GM18507 (cell line): ENCODE measurements around the gene VPS4A.
"Not testable (repeated sequence)": the region's sequence is repeated elsewhere in the genome, so short reads cannot be mapped to it uniquely, and the experiment has no call there.

Experiments used
- DNase-seq: peaks from one replicate; pipeline ENCODE4 v3.0.0; 2011; ENCODE audit warnings: low read depth; ENCODE audit not compliant: insufficient read length; ENCODE audit errors: extremely low spot score
- FAIRE-seq: peaks from 2 replicates; lab custom pipeline; 2011; peaks lifted over from hg19 to GRCh38; lab: Jason Lieb, UNC

VPS4A gene

DNA sequence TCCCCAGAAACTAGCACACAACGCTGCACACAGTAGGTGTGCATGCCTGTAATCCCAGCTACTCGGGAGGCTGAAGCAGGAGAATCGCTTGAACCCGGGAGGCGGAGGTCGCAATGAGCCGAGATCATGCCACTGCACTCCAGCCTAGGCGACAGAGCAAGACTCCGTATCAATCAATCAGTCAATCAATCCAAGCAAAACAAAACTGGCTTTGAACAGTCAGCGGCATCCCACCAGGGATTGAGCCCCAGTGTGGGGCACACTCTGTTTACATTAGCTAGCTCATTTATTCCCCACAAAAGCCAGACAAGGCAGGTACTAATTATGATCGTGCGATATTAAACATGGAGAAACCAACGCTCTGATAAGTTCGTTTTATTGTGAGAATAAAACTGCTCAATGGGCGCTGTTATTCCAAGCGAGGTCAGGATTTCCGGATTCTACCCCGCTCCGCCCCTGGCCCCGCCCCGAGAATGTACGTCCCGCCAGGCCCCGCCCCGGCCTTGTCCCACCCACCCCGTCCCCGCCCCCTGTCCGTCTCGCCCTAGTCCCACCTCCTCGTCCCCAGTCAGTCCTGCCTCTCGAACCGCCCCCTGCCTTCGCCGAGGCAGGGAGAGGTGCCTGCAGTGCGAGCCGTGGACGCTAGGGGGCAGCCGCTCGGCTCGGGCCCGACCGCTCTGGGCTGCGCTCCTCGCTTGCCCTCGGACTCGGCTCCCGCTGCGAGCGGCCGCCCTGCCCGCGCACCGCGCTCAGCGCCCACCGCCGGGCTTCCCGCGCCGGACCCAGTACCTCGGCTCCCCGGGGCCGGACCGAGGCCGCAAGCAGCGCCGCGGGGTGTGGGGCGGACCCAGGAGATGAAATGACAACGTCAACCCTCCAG, at the start of gene VPS4A:
VPS4A (plus strand) TSS at position 698 of the 880 bp plus-strand sequence; CDS start at position 860, 162 bp downstream.
- peak; percentile 98 for DNase-seq
- peak; percentile 91 for FAIRE-seq

DNA sequence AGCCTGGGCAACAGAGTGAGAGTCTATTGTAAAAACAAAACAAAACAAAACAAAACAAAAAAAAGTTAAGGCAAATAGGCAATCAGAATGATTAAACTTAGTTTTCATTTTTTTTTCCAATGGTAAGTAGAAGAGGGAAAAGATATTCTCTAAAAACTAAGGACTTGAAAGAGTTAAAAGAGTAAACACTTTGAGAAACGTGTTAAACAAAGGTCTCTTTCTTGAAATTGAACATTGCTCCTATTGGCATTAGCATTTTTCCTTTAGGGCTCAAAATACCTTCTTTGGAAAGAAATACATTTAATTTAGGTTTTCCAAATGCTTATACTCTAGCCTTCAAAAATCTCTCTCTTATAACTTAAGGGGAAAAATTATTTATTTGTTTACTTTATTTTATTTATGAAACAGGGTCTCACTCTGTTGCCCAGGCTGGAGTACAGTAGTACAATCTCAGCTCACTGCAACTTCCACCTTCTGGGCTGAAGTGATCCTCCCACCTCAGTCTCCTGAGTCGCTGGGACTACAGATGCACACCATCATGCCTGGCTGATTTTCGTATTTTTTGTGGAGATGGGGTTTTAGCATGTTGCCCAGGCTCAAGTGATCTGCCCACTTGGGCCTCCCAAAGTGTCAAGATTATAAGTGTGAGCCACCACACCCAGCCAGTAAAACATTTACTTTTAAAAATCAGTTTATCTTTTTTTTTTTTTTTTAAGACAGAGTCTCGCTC, 44.7 kb upstream of the VPS4A start:
- FAIRE-seq, result no peak
- DNase-seq, result no peak

DNA sequence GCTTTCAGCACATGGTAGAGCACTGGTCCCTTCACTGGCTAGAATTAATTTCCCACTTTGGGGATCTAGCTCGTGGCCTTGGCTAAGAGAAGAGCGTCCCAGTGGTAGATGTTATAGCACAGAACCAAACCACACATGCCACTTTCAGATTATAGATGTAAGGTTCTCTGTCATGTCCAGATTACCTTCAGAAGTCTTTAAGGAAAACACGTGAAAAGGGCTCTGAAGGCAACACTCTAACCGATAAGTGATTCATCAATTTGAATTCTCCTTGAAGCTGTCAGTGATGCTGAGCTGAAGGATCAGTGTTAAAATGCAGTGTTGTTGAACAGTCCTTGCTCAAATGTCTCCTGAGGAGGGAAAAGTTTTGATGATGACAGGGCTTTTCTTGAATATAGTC, 43.5 kb upstream of the VPS4A start:
- FAIRE-seq (no peak), DNase-seq (no peak)

DNA sequence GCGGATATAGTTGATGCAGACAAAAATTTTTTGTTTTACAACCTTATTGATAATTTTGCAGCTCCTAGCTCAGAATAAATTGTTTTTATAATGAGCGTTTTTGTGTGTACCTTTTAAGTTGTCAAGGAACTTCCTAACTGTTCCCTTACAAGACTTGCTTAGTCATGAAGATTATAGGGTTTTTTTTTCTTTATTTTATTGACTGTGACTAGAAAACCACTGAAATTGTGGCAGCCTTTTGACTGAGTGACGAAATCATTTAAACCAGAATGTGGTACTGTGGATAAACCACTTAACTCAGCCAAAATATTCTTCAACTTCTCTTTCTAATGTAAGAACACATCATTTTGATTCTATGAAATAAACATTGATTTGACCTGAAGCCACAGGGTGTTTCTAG, 40.8 kb upstream of the VPS4A start:
- DNase-seq, result no peak
- FAIRE-seq, result no peak

DNA sequence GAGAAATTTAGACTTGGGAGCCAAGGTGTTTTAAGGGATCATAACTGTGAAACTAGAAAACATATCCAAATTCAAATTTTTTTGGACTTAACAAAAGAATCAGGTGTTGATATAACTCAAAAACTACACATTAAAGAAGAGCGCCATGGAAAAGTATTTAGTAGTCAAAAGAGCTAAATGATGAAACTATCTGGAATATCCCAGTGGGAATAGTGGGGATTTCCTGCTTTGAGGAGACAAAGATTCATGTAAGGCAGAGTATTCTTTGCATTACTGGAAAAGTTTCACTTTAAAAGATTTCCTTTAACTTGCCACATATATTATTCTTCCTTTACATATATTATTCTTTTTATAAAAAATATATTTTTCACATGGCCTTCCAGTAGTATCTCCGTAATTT, 40.3 kb upstream of the VPS4A start:
- FAIRE-seq, result no peak
- no peak for DNase-seq

DNA sequence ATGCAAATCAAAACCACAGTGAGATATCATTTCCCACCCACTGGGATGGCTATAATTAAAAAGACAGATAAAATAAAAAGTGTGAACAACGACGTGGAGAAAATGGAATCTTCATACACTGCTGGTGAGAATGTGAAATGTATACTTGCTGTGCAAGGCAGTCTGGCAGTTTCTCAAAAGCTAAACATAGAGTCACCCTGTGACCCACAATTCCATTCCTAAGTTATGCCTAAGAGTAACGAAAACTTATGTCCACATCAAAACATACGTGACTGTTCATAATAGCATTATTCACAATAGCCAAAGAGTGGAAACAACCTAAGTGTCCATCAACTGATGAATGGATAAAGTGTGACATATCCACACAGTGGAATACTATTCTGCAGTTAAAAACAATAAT, 38.1 kb upstream of the VPS4A start:
- FAIRE-seq (no peak), DNase-seq (no peak)

DNA sequence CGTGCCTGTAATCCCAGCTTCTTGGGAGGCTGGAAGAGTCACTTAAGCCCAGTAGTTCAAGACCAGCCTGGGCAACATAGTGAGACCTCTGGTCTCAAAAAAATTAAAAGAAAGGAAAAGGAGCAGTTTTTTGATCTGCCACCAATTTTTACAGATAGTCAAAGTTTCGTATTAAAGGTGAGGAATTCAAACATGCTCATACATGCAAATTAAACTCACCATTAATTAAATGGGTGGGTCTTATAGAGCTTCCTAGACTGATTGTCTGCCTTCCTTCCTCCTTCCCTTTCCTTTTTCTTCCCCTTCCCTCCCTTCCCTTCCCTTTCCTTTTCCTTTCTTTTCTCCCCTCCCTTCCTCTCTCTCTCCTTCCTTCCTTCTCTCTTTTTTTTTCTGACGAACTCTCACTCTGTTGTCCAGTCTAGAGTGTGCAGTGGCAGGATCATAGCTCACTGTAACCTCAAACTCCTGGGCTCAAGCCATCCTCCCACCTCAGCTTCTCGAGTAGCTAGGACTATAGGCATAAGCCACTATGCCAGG, 36.4 kb upstream of the VPS4A start:
- FAIRE-seq, result no peak
- no peak for DNase-seq

DNA sequence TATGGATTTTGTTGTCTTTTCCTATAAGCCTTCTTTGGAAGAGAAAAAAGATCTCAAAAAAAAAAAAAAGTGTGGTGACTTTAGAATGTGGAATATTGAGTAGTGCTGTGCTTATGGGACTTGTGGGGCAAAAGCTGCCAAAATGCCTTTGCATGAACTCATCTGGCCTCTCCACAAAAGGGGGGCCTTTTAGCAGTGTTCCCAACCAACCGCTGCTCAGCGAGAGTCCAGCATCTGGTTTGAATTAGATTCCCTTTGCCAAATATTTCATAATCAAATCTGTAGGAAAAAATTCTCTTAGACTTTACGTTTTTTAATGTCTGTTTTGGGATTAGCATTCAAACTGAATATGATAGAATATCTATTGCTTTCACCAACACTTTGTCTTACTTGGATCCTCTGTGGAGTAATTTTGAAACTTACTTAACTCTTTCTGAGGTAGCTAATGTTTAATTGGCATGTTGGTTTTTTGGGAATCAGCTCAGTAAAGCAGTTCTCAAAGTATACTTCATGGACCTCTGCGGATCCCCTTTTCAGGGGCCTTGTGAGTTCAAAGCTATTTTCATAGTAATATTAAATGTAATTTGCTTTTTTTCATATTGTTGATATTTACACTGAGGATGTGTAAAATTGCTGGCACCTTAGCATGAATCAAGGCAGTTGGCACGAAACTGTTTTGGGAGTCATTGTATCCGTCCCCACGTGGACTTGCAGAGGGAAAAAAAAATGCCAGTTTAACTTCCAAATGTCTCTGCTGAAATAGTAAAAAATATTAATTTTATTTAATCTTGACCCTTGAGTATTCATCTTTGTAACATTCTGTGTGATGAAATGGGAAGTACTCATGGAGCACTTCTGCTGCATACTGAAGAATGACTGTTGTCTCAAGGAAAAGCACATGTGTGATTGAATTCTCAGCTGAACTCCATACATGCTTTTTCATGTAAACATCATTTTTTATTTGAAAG, 34.7 kb upstream of the VPS4A start:
- no peak for FAIRE-seq

DNA sequence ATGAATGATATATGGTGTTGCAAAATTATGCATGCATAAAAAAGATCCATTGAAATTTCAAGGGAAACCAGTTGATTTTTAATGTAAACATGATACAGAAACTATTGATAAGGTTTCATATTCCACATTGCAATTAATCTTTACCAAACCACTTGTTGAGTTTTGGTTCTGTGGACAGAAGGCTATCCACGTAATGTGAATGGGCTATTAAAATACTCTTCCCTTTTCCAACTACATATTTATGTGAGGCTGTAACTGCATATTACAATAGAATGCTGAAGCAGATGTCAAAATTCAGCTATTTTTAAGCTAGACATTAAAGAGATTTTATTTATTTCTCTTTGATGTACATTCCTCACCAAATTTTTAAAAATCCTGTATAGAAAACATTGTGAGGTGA, 33.7 kb upstream of the VPS4A start:
- FAIRE-seq, result no peak

More for the DNA sequence above, 34.7 kb upstream of the VPS4A start:
- no peak for DNase-seq

DNA sequence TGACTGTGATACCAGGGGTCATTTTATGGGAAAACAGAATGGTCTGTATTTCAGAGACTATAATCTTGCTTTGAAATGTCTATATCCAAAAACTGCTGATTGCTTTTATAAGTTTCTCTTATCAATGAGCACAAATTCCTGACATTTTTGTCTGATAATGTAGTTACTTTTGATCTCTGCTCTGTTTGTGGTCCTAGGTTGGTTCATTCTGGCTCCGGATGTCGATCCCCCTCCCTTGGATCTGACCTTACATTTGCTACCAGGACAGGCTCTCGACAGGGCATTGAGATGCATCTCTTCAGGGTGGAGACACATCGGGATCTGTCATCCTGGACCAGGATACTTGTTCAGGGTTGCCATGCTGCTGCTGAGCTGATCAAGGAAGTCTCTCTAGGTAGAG, 27.3 kb upstream of the VPS4A start:
- DNase-seq (no peak), FAIRE-seq (no peak)

More for the DNA sequence above, 33.7 kb upstream of the VPS4A start:
- DNase-seq, result no peak

DNA sequence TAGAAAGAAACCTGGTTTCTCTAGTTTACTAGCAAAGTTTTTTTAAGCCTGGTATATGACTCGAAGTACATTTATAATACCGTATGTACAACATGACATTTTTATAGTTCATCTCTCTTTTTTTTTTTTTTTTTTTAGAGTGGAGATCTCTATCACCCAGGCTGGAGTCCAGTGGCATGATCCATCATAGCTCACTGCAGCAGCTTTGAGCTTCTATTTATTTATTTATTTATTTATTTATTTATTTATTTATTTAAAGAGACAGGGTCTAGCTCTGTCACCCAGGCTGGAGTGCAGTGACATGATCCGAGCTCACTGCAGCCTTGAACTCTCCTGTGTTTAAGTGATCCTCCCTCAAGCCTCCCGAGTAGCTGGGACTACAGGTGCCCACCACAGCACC, 25.9 kb upstream of the VPS4A start:
- FAIRE-seq, result no peak
- DNase-seq, result no peak

DNA sequence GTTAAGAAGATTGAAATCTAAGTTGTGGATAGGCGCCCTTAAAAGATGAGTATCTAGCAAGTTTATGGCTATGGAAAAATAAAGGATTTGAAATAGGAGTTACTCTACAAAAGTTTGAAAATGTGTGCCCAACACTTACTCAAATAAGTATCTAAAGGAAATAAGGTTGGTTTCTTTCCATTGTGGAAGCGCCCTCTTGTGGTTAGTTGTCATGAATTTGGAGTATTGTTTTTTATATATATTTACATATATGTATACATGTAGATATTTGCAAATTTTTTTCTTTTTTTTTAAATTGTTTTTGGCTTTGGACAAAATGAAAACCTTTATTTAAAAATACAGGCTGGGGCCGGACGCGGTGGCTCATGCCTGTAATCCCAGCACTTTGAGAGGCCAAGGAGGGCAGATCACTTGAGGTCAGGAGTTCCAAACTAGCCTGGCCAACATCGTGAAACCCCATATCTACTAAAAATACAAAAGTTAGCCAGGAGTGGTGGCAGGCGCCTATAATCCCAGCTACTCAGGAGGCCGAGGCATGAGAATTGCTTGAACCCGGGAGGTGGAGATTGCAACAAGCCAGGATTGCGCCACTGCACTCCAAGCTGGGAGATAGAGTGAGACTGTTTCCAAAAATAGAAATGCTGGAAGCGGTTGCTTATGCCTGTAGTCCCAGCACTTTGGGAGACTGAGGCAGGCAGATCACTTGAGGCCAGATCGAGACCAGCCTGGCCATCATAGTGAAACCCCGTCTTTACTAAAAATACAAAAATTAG, 24.0 kb upstream of the VPS4A start:
- DNase-seq (peak; percentile 15), FAIRE-seq (no peak)

DNA sequence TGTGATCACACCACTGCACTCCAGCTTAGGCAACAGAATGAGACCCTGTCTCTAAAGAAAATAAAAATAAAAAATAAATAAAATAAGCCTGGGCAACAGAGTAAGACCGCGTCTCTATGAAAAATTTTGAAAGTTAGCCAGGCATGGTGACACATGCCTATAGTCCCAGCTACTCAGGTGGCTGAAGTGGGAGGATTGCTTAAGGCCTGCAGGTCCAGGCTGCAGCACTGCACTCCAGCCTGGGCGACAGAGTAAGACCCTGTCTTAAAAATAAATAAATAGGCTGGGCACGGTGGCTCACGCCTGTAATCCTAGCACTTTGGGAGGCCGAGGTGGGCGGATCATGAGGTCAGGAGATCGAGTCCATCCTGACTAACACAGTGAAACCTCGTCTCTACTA, 19.5 kb upstream of the VPS4A start:
- FAIRE-seq, DNase-seq: not testable (repeated sequence)

DNA sequence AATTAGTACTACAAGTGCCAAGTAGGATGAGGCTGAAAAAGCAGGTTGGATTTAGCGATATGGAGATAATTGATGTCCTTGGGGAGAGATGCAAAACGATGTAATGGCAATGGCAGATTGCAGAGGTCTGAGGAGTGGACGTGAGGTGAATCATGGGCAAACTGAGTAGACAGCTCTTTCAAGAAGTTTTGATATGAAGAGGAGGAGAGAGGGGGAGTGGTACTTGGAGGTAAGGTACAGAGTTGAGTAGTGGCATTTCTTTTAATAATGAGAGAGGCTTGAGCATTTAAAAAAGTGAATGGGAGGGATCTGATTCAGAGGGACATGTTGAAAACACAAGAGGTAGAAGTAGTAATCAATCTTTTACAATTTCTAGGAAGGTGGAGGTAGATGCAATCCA, 17.7 kb upstream of the VPS4A start:
- DNase-seq (no peak), FAIRE-seq (no peak)

DNA sequence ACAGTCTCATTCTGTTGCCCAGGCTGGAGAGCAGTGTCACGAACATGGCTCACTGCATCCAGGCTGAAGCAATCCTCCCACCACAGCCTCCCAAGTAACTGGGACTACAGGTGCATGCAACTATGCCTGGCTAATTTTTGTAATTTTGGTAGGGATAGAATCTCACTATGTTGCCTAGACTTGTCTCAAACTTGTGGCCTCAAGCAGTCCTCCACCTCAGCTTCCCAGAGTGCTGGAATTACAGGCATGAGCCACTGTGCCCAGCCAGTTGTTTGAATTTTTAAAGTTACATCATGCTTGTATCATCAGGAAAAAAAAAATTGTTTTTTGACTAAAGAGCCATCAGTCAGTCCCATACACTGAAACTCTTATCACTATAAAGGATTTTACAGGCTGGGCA, 17.1 kb upstream of the VPS4A start:
- no peak for DNase-seq
- FAIRE-seq, result no peak

DNA sequence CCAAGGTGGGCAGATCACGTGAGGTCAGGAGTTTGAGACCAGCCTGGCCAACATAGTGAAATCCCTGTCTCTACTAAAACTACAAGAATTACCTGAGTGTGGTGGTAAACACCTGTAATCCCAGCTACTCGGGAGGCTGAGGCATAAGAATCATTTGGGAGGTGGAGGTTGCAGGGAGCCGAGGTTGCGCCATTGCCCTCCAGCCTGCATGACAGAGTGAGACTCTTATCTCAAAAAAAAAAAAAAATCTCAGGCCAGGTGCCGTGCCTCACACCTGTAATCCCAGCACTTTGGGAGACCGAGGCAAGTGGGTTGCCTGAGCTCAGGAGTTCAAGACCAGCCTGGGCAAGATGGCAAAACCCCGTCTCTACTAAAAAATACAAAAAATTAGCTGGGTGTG, 14.4 kb upstream of the VPS4A start:
- not testable (repeated sequence) for DNase-seq, FAIRE-seq

DNA sequence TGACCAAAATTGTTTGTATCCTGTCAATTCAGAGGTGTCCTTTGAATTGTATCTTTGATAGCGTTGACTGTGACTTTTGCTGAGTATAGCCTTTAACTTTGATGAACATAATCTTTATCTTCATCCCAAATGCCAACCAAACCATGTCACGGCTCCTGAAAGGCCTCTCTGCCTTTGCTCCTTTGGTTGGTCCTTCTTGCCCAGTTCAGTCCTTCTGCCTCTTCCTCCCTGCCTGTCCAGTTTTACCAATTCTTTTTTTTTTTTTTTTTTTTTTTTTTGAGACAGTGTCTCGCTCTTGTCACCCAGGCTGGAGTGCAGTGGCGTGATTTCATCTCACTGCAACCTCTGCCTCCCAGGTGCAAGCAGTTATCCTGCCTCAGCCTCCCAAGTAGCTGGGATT, 12.9 kb upstream of the VPS4A start:
- FAIRE-seq (no peak), DNase-seq (no peak)

DNA sequence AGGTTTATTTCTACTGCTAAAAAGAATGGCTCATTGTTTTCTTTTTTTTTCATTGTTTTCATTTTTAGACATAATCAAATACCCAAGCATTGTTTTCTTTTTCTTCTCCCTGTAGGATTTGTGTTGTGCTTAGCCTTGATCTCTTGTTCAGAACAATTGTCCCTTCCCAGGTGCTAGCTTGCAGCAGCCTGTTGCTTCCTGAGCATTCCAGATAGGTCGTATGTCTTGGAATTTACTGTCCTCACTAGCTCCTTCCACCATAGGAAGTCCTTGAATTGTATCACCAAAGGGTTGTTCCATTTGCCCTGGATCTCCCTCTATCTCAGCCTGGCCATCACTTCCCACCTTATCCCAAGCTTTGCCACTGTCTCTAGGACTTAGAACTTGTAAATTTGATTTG, 10.0 kb upstream of the VPS4A start:
- no peak for FAIRE-seq

DNA sequence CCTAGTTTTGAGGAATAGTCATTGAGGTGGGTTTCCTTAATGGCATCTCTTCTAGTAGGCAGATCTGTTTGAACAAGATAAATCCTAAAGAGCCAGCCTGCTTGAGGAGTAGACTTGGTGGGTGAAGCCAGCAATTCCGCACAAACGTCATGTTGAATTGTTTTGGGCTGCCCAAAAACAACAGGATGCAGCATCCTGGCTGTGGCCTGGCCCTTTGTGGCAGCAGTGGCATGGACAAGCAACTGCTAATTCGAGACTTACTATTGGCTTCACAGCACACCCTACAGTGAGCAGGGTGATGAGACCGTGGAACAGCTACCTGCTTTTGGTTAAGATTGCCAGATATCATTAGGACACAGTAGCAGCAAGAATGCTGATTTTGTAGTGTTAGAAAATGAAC, 9.3 kb upstream of the VPS4A start:
- no peak for FAIRE-seq
- no peak for DNase-seq

More for the DNA sequence above, 10.0 kb upstream of the VPS4A start:
- DNase-seq, result no peak
